Osteocyte (in vitro differentiated cells): Measurements from ENCODE around the gene KRTAP3-1. TPM values are rescaled to one million over a fixed set of nuclear protein-coding genes. Genes with fewer than 3 reads are reported as not detected.
"Not testable (repeated sequence)": the region's sequence is repeated elsewhere in the genome, so short reads cannot be mapped to it uniquely, and the experiment has no call there.

Experiments used
- DNase-seq: peaks from one replicate; pipeline ENCODE4 v3.0.0; 2021; ENCODE audit warnings: mixed read lengths; ENCODE audit not compliant: unreplicated experiment; ENCODE audit errors: extremely low spot score
- H3K27ac Mint-ChIP-seq: one replicate; pipeline ENCODE4 v1.8.0; 2021; ENCODE audit warnings: mild to moderate bottlenecking, mixed read lengths; ENCODE audit not compliant: unreplicated experiment
- H3K27me3 Mint-ChIP-seq: one replicate; pipeline ENCODE4 v1.8.0; 2021; ENCODE audit warnings: mixed read lengths; ENCODE audit not compliant: unreplicated experiment
- H3K36me3 Mint-ChIP-seq: one replicate; pipeline ENCODE4 v1.8.0; 2021; ENCODE audit warnings: mixed read lengths; ENCODE audit not compliant: unreplicated experiment
- H3K4me1 Mint-ChIP-seq: one replicate; pipeline ENCODE4 v1.8.0; 2021; ENCODE audit warnings: mixed read lengths; ENCODE audit not compliant: unreplicated experiment
- H3K4me3 Mint-ChIP-seq: one replicate; pipeline ENCODE4 v1.8.0; 2021; ENCODE audit warnings: mild to moderate bottlenecking, moderate library complexity, mixed read lengths; ENCODE audit not compliant: unreplicated experiment
- H3K9me3 Mint-ChIP-seq: one replicate; pipeline ENCODE4 v1.8.0; 2021; ENCODE audit warnings: mixed read lengths; ENCODE audit not compliant: unreplicated experiment
- CTCF ChIP-seq: fragments of 200-600 bp; sonication (generic); IDR thresholded peaks from 2 replicates; pipeline ENCODE4 v1.5.0; 2021; ENCODE audit warnings: antibody characterized with exemption, mild to moderate bottlenecking, moderate library complexity
- total RNA-seq: library from RNA; stranded (reverse); gene quantifications from 2 replicates; pipeline ENCODE4 v1.2.1, GENCODE V29; 2021

The KRTAP3-1 gene
- total RNA-seq, 1 donor from 2014 or later, result not detected

DNA sequence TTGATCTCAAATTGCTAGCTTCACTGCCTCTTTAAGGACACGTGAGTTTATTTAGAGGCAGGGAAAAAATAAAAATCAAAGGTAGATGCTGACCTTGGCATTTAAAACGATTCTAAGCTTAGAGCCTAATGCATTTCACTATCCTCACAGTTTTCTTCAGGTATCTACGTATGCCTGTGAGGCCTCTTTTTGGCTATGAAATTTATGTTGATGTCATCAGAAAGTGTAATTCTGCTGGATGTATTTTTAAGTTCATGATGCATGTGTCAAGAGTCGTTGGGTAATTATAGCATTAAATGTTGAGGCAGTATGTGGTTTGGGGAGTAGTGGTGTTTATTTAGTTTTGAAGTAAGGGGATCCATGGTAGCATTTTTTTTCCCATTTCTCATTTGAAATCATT lies 5.0 kb downstream of the KRTAP3-1 start:
- no peaks in the 10 kb centered on the region for H3K36me3 Mint-ChIP-seq
- DNase-seq, result no peak
- H3K4me1 Mint-ChIP-seq, result peaks cover 5% of the 10 kb centered on the region

DNA sequence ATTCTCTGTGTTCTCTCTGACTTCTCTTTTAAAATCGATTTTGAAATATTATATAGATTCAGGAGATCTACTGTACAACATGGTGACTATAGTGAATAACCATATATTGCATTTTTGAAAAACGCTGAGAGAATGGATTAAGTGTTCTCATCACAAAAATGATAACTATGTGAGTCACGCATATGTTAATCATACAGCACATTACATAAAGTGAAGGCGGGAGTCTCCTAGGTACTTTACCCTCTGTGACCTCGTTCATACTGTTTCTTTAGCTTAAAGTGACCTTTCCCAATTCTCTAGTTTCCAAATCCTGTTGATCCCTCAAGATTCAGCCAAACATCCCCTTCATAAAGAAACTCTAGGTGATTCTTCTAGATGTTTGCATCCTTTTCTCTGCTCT lies 6.1 kb downstream of the KRTAP3-1 start:
- Mint-ChIP-seq H3K4me1 (peaks cover 5% of the 10 kb centered on the region), H3K9me3 (no peaks in the 10 kb centered on the region), H3K27me3 (no peaks in the 10 kb centered on the region), H3K27ac (no peak overlapping the region), H3K36me3 (no peaks in the 10 kb centered on the region), H3K4me3 (no peak overlapping the region)
- no peak for TF ChIP-seq CTCF
- DNase-seq, result no peak

More for the DNA sequence above, 5.0 kb downstream of the KRTAP3-1 start:
- no peak overlapping the region for H3K4me3 Mint-ChIP-seq
- H3K27ac Mint-ChIP-seq, result no peak overlapping the region
- TF ChIP-seq CTCF, result no peak
- H3K9me3 Mint-ChIP-seq, result no peaks in the 10 kb centered on the region
- H3K27me3 Mint-ChIP-seq, result no peaks in the 10 kb centered on the region

DNA sequence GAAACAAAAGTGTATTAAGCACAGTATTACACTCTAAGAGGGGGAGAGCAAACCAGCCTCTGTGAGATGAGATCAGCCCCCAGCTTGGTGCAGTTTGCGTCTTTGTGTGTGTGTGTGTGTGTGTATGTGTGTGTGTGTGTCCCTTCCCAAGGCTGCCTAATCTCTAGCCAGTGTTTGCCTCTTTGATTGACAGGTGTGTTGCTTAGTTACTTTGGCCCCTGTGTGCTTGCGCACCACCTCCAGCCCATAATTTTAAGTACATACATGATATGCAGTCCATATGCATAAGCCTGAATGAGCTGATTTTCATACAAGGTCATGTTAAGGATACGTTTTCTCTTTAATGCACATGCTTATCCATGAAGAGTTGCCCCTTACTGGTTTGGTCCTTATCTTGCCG lies 7.1 kb downstream of the KRTAP3-1 start:
- Mint-ChIP-seq H3K27ac (no peak overlapping the region), H3K4me1 (peaks cover 5% of the 10 kb centered on the region), H3K36me3 (no peaks in the 10 kb centered on the region), H3K9me3 (no peaks in the 10 kb centered on the region), H3K27me3 (peaks cover 2% of the 10 kb centered on the region), H3K4me3 (no peak overlapping the region)
- no peak for TF ChIP-seq CTCF
- DNase-seq, result no peak

DNA sequence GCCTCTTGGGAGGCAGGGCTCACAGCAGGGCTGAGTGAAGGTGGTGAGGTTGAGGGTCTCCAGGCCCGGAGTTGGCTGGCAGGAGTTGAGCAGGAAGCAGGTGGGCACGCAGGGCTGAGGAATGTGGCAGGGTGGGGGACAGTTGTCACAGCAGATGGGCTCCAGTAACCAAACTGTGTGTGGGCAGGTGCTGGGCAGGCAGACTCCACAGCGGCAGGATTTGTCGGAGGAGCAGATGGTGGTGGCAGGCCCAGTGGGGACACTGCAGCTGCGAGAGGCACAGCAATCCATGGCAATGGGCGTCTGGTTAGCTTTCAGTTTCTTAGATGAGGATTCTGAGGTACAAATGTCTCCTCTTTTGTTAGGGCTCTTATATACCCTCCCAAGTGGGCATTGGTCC lies 9.4 kb downstream of the KRTAP3-1 start, which contains the start of gene KRTAP3-2:
Gene KRTAP3-2 (minus strand): TSS at position 344 of the 400 bp plus-strand sequence. CDS start 53 bp downstream, at position 291.
- not testable (repeated sequence) for H3K27me3 Mint-ChIP-seq, H3K36me3 Mint-ChIP-seq, H3K4me3 Mint-ChIP-seq, H3K4me1 Mint-ChIP-seq, H3K27ac Mint-ChIP-seq, H3K9me3 Mint-ChIP-seq, DNase-seq

DNA sequence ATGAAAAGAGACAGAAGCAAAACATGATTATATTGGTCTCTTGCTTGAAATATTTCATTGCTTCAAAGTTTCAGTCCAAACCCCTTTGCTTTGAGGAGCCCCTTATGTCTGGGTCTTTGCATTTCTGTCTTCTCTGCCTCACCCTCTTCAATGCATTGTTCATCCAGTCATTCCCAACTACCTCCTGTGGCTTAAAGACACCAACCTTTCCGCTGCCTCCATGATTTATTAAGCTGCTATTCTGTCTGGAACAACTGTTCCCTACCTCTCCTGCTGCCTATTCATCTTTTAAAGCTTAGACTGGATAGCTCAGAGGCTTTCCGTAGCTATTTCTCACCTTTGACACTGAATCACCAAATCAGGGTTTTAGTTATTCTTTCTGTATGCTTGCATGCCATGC lies 11.6 kb downstream of the KRTAP3-1 start:
- no peak for TF ChIP-seq CTCF
- Mint-ChIP-seq H3K27ac (no peak overlapping the region), H3K36me3 (no peaks in the 10 kb centered on the region), H3K27me3 (peaks cover 4% of the 10 kb centered on the region), H3K4me1 (no peaks in the 10 kb centered on the region), H3K9me3 (no peaks in the 10 kb centered on the region), H3K4me3 (no peak overlapping the region)
- no peak for DNase-seq

GRCh38 chr17:40996829-40997228 lies 12.1 kb downstream of the KRTAP3-1 start:
- no peak for DNase-seq
- Mint-ChIP-seq H3K4me3 (no peak overlapping the region), H3K4me1 (no peaks in the 10 kb centered on the region), H3K27me3 (peaks cover 4% of the 10 kb centered on the region), H3K36me3 (no peaks in the 10 kb centered on the region), H3K9me3 (no peaks in the 10 kb centered on the region), H3K27ac (no peak overlapping the region)
- no peak for TF ChIP-seq CTCF
